GM21717 (cell line): ENCODE measurements around the gene STEAP1B.
"Not testable (repeated sequence)": the region's sequence is repeated elsewhere in the genome, so short reads cannot be mapped to it uniquely, and the experiment has no call there.

ENCODE experiments used
- ATAC-seq: cut with Tn5 transposase; IDR thresholded peaks from one replicate; pipeline ENCODE4 v1.9.1; 2021; ENCODE audit warnings: mild to moderate bottlenecking, moderate library complexity; ENCODE audit not compliant: unreplicated experiment

Gene STEAP1B

DNA sequence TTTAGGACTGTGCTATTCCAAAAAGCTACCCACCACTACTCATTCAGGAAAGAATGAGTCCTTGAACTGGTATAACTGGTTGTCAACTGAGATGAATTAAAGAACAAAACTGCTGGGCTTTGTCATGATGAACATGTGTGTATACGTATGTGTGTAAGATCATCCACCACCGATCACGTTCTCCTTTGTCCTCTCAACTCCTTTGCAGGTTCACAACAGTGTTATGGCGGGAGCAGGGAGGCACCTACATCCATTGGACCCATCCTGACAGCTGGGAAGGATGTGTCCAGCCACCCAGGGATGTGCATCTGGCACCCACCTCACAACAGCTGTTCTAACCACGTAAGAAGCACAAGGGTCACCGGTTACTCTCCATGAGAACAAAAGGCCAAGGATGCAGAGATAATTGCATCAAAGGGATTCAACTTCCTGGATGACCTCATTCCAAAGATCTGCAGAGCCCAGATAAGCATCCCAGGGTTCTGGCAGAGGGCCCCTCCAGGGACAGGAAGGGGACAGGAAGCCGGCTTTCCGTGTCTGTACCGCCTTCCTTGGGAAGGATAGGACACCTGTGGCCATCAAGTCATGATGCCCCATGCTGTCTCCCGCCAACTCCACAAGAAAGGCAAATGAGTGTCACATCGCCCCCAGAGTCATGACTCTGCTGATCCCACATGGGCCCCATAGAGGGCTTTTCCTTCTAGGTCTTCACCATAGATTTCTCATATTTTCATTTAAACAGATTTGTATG lies 66.1 kb downstream of the STEAP1B start:
- ATAC-seq = no peak

DNA sequence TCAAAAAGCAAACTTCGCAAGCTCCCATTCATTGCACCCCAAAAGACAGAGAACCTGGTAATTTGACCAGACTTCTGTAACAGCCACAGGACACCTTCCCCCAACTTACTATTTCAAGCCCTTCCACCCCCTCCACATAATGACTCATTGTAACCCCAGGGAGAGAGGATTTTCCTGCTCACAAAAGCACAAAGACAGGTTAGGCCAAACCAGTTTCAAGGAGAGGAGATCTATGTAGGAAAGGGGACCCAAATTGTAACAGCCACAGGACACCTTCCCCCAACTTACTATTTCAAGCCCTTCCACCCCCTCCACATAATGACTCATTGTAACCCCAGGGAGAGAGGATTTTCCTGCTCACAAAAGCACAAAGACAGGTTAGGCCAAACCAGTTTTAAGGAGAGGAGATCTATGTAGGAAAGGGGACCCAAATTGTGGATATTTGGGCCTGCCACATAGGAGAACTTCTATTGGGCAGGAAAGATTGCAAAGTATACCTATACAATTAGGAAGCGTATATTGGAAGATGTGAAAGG lies 66.8 kb downstream of the STEAP1B start:
- not testable (repeated sequence) for ATAC-seq

DNA sequence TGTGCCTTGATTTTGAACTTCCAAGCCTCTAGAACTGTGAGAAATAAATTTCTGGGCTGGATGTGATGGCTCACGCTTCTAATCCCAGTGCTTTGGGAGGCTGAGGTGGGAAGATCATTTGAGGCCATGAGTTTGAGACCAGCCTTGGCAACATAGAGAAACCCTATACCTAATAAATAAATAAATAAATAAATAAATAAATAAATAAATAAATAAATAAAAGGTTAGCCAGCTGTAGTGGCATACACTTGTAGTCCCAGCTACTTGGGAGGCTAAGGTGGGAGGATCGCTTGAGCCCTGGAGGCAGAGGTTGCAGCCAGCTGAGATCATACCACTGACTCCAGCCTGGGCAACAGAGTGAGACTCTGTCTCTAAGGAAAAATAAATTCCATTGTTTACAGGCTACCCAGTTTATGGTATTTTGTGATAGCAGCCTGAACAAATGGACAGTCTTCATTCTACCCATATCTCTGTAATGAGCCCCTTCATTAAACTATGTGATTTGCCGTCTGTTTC lies 67.7 kb downstream of the STEAP1B start:
- ATAC-seq = no peak

DNA sequence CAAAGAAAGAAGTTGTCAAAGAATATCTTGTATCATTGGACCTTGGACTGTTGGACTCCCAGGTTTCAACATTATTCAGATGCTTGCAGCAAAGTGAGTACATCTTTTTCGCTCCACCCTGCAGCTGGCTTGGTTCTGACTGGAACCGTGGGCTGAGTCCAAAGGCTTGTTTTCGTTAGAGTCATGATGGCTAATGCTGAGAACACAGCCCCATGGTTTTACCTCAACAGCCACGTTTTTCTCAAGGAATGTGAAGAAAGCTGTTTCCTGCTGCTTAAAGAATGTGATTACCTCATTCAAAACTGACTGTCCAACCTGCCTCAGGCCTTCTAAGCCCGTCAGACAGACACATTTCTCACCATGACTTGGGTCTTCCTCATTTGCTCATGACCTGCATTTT lies 69.5 kb downstream of the STEAP1B start:
- no peak for ATAC-seq

- ATAC-seq = no peak
Observed at GRCh38 chr7:22429386-22429785, 70.6 kb downstream of the STEAP1B start.

DNA sequence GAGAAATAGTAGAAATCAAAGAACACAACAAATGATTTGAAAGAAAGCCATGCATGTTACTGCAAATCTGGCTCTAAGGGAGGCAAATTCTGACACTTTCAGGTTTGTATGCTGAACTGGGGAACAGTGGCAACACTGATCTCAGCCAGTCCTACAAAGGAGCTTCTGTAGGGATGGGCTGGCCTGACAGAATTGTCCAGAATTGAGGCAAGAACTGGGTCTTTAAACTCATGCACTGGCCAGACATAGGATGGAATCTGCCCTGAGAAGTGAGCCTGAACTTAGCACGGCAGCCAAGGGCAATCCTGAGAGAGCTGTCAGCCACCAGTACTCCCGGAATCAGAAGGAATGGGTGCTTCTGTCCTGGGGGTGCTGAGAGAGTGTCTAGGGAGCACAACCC lies 72.1 kb downstream of the STEAP1B start:
- ATAC-seq = no peak

DNA sequence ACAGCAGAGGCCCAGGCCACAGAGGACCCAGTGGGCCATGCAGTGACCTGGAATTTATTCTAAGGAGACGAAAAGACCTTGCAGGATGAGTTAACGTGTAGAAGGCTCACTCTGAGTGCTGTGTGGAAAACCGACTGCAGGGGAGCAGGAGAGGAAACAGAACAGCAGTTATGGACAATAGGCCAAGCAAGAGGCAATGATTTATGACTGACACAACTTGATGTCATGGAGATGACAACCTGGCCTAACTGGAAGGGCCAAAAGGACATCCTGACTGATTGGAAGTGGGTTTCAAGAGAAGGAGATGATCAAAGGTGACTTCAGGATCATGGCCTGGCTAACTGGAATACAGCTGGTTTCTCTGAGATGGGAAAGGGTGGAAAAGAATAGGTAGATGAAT lies 72.9 kb downstream of the STEAP1B start:
- ATAC-seq = no peak

- ATAC-seq = peak; percentile 55
Observed at GRCh38 chr7:22426463-22427094, 73.4 kb downstream of the STEAP1B start.

DNA sequence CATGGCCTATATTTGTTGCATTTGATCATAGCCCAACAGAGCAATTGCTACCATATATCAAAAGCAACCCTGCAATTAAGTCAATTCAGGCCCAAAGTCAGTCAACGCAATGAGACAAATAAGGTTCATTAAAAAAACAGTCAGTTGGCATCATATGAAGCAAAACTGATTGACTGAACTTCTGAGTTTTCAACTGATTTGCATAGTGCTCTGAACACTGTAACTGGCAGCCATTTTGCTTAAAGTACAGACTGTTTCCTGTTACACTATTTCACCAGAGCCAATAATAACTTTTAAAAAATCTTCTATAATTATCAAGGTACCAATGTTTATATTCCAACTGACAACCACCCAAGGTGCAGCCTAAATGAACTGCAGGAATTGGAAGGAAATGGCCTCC lies 74.6 kb downstream of the STEAP1B start:
- no peak for ATAC-seq

DNA sequence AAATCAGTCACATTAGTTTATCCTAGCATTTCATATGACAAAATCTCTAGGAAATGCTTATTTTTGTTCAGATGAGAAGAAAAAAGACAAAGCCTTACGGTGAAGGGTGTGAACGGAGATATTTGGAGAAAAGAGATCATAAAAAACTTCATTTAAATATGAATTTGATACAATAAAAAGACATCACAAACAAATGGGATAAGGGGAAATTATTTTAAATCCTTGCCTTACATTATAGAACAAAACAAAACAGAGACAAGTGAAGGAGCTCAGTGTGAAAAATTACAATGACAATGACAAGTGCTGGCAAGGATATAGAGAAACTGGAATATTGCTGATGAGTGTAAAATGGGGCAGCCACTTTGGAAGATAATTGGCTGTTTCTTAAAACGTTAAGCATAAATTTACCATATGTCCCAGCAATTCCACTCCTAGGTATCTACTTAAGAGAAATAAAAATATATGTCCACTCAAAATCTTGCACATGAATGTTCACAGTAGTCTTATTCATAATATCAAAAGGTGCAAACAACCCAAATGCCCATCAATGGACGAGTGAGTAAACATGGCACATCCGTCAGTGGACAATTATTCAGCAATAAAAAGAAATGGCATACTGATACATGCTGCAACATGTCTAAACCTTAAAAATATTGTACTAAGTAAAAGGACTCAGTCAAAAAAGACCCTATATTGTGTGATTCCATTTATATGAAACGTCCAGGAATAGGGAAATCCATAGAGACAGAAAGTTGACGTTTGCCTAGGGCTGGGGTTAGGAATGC lies 77.0 kb downstream of the STEAP1B start:
- ATAC-seq = no peak

DNA sequence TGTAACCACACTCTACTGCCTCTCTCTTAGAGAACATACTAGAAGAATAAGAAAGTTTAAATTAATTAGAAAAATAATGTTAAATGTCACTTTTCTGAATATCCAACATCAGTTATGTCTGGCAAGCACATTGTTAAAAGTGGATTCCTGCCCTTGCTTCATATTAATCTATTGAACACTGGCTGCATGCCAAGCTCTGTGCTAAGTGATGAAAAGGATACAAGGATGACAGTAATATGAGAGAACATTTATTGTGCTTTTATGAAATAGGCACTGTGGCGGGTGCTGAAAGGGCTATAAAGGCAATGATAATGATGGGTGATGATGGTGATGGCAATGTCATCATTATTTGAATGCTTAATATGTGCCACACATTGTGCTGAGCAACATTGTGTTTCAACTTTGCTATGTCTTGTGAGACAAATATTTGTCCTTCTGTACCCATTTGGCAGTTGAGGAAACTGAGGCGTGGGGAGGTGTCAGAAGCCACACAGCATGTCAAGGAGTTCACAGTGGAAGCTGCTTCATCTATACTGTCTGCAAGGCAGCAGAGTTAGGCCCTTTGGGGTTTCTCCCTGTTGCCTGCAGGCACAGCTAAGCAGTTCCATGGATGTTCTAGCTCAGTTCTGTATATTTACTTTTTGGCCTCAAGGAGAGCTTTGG lies 78.9 kb downstream of the STEAP1B start:
- ATAC-seq = no peak

- ATAC-seq = no peak
Observed at GRCh38 chr7:22420008-22420407, 80.0 kb downstream of the STEAP1B start.

DNA sequence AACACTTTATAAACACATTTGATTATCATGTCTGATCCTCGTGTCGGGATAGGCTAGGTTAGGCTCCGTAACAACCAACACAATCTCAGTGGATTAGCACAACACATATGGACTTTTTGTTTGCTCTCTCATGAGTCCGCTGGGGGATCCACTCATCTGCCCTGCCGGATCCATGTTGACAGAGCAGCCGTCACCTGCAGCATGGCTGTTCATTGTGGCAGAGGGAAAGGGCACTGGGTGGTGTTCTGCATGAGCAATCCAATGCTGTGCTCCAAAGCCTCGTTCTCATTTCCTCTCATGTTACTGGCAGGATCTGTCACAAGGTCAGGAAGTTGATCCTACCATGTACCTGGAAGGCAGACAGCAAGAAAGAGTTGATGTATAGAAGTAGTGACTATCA lies 80.5 kb downstream of the STEAP1B start:
- ATAC-seq = no peak

GRCh38 chr7:22418251-22419046 lies 81.5 kb downstream of the STEAP1B start:
- ATAC-seq = no peak

DNA sequence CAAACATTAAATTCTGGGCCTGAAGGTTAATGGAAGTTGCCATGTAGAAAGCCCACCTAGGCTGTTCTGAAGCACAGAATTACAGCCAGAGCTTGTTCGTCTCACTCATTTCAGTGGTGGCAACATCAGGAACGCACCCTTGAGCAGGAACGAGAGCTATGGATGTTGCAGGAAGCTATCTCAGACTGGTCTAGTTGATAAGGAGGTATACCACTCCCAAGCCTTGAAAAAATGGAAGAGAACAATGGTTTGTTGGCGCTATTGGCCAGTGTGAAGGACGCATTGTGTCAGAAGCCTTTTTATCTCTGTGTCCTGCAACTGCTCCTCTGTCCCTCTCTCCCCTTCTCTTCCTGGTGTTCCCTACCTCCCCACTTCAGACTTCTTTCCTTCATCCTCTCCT lies 82.1 kb downstream of the STEAP1B start:
- ATAC-seq = no peak

- ATAC-seq = no peak
Observed at GRCh38 chr7:22417349-22417748, 82.6 kb downstream of the STEAP1B start.

GRCh38 chr7:22414424-22414823 lies 85.6 kb downstream of the STEAP1B start:
- no peak for ATAC-seq

DNA sequence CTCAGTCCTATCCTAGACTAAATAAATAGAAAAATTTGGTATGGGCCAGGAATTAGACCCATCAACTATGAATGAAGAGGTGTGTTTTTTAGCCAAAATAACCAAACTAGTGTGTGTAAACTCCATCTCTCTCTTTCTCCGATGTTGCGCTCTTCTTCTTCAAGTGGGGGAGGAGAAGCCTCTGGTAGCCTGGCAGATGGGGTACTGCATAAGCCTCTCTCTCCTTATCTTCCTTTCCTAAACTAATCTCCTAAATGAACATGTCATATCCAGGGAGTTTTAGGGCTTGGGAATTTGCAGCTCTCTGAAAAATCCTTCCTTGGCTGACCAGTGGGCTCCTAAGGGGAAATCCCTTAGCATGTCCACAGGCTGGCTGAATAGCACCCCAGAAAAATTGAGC lies 86.8 kb downstream of the STEAP1B start:
- ATAC-seq = no peak

DNA sequence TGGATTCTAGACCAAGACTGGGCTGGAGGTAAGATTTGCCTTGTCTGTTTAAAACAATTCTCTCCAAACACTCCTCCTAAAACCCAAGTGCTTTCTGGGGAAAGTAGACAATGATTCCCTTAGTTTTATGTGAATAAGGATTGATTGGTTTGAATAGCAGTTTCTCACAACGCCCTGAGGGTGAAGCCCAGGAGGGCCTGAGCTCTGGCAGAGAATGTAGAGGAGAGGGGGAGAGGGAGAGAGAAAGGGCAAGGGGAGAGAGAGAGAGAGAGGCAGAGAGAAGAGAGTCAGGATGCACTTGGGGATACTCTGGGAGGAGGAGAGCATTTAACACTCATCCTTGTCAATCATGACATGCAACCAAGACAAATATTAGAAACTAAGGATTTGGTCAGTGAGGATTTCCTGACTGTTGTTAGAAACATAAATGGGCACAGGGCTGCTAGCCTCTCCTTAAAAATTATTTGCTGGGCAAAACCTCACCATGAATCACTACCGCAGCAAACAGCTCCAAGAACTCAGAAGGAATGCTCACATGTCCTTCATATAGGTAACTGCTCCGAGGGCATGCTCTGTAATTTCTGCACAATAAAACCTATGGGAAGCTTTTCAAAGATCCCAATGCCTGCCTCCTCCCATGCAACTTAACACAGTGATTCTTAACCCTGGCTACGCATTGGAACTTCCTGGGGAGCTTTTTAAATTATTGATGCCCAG lies 87.9 kb downstream of the STEAP1B start:
- ATAC-seq = no peak
